BJ (cell line): Measurements from ENCODE around the gene GDI2. TPM values are rescaled to one million over a fixed set of nuclear protein-coding genes. Genes with fewer than 3 reads are reported as not detected.

Source experiments
- CTCF ChIA-PET: fragments of 350-600 bp; formaldehyde crosslinking; extraction: SDS; loops from one replicate; lab custom pipeline; 2021; ENCODE audit warnings: antibody characterized with exemption, inconsistent platforms; lab: Yijun Ruan, JAX
- POLR2A ChIA-PET: fragments of 300-600 bp; sonication (Branson Sonifier 250); formaldehyde crosslinking; extraction: SDS; loops from one replicate; lab custom pipeline; 2021; ENCODE audit warnings: antibody characterized with exemption; lab: Charles Lee
- DNase-seq: peaks from one replicate; pipeline ENCODE4 v3.0.0-alpha.2; 2011; ENCODE audit warnings: low read depth
- H3K27me3 ChIP-seq: 2 replicates; pipeline ENCODE4 v1.6.0; 2011; ENCODE audit warnings: low read length; ENCODE audit not compliant: control insufficient read depth, insufficient read depth
- H3K36me3 ChIP-seq: 2 replicates; pipeline ENCODE4 v1.5.1; 2011; ENCODE audit warnings: low read length; ENCODE audit not compliant: control insufficient read depth, insufficient read depth
- H3K4me3 ChIP-seq: 2 replicates; pipeline ENCODE4 v1.5.1; 2011; ENCODE audit warnings: low read depth, mild to moderate bottlenecking, control low read depth, low read length
- polyA minus RNA-seq: library from RNA; depleted of rRNA, polyadenylated mRNA; stranded (reverse); fragments of >200 nt; gene quantifications from 2 replicates; pipeline ENCODE4 v1.2.3, GENCODE V29; 2011; rRNA and poly(A)+ RNA removed
- polyA plus RNA-seq: library from polyadenylated mRNA; depleted of rRNA; stranded (reverse); fragments of >200 nt; gene quantifications from 2 replicates; pipeline ENCODE4 v1.2.3, GENCODE V29; 2011; rRNA removed
- TF ChIP-seq, protein P1 (sequence below): IDR thresholded peaks from 2 replicates; pipeline ENCODE4 v1.5.1; 2011; ENCODE audit warnings: low read depth, mild to moderate bottlenecking, control low read depth, inconsistent platforms, low read length, moderate library complexity; ENCODE audit not compliant: insufficient read depth

The GDI2 gene
- polyA plus RNA-seq, result 148 and 225 TPM in 2 replicates
- polyA minus RNA-seq, result 145 and 182 TPM in 2 replicates

DNA sequence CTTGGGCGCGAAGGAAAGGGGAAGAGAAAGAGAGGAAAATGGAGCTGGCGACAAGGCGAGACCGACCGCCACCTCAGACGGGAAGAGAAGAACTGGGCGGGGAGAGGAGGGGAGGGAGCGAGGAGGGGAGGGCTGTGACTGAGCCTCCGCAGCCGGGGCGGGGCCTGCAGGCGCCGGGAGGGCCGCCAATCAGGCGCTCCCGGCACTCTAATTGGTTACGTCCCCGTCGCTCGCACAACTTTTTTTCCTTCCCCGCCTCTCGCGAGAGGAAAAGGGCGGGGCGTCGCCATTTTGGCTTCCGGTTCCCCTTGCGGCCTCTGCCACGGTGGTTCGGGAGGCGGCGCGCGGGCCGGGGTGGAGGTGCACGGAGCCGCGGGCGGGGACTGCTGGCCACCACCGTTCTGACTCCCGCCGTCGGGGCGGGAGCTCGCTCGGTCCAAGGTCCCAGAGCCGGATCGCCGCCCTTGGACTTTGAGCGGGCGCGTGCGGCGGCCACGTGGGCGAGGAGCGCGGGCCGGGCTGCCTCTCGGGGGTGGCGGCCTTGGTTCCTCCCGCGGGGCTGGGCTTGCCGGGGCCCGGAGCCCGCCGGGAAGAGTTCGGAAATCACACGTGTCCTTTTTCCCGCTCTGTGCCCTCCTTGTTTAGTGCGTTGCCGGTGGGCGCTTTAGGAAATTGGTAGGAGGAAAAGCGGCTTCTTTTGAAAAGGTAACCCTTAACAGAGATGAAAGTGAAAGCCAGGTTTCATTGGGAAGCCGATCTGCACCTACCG lies at the start of gene GDI2:
Gene GDI2 (minus strand): TSS at position 94 of the 769 bp plus-strand sequence. CDS start 176 bp downstream, outside the sequence.
- ChIA-PET POLR2A (interaction anchor here (0.6 to 0.9 kb wide), 6 partner anchors 30 to 119 kb away, joined by 3 to 13 read pairs (median 4); partner anchors contain the start of genes ANKRD16 and FBH1), CTCF (interaction anchor here (0.5 to 0.8 kb wide), 6 partner anchors 9 to 129 kb away, joined by 3 read pairs; no protein-coding TSS in a partner anchor)

DNA sequence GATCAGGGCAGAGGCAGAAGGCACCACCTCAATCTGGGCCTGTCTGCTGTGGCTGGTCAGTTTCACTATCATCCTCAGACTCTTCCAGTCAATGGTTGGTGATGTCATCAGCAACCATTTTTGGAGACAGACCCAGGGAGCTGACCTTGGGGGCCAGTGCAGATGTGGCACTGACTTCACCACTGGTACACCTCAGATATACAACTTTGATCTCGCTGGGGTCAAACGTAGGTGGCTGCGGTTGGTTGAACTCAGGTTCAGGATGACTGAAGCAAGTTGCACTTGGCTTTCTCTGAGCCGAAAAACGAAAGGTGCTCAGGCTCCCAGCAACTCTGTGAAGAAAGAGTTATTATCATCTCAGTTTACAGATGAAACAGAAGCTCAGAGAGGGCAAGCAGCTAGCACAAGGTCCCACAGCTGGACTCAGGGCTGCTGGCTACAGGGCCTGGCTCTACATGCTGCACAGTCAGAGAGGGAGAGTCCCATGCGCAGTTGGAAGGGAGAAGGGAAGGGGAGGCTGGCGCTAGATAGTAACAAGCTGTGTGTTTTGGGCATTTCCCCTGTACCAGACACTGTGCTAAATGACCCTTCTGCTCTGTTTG lies 49.2 kb upstream of the GDI2 start:
- H3K27me3 ChIP-seq, result no peaks in the 10 kb centered on the region
- H3K36me3 ChIP-seq, result no peaks in the 10 kb centered on the region
- H3K4me3 ChIP-seq, result no peak overlapping the region
- DNase-seq, result no peak
- TF ChIP-seq, protein P1, sequence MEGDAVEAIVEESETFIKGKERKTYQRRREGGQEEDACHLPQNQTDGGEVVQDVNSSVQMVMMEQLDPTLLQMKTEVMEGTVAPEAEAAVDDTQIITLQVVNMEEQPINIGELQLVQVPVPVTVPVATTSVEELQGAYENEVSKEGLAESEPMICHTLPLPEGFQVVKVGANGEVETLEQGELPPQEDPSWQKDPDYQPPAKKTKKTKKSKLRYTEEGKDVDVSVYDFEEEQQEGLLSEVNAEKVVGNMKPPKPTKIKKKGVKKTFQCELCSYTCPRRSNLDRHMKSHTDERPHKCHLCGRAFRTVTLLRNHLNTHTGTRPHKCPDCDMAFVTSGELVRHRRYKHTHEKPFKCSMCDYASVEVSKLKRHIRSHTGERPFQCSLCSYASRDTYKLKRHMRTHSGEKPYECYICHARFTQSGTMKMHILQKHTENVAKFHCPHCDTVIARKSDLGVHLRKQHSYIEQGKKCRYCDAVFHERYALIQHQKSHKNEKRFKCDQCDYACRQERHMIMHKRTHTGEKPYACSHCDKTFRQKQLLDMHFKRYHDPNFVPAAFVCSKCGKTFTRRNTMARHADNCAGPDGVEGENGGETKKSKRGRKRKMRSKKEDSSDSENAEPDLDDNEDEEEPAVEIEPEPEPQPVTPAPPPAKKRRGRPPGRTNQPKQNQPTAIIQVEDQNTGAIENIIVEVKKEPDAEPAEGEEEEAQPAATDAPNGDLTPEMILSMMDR, result no peak
- ChIA-PET CTCF (interaction anchor here (1.7 kb wide), 1 partner anchor 10 kb away, joined by 5 read pairs; no protein-coding TSS in a partner anchor), POLR2A (no interaction called here)

More for the DNA sequence above, at the start of gene GDI2:
- Histone ChIP-seq H3K27me3 (no peaks in the 10 kb centered on the region), H3K36me3 (no peaks in the 10 kb centered on the region), H3K4me3 (peak within 1 kb of the TSS; percentile 96)
- DNase-seq, result peak; percentile 69
- TF ChIP-seq, protein P1, result no peak

DNA sequence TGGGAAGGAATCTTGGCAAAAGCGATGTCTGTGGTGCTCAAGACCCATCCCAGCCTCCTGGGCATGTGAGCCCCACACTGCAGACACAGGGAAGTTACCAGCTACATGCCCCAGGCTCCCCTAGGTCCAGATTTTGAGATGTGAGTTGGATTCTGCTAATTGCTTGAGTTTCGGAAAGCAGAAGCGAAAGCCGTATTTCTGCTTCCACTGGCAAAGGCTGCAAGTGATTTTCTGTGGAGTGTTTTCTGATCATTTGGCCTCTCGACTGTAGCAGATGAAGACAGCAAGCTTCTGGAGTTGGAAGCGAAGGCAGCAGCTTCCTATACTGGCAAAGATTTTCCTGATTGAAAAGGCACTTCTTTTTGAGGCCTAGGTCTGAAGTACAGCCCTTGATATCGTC lies 46.8 kb upstream of the GDI2 start:
- DNase-seq, result no peak
- Histone ChIP-seq H3K27me3 (no peaks in the 10 kb centered on the region), H3K36me3 (no peaks in the 10 kb centered on the region), H3K4me3 (no peak overlapping the region)
- ChIA-PET CTCF (interaction anchor here (0.5 to 0.7 kb wide), 2 partner anchors 38 to 83 kb away, joined by 4 to 5 read pairs; no protein-coding TSS in a partner anchor), POLR2A (no interaction called here)
- TF ChIP-seq, protein P1, result no peak

DNA sequence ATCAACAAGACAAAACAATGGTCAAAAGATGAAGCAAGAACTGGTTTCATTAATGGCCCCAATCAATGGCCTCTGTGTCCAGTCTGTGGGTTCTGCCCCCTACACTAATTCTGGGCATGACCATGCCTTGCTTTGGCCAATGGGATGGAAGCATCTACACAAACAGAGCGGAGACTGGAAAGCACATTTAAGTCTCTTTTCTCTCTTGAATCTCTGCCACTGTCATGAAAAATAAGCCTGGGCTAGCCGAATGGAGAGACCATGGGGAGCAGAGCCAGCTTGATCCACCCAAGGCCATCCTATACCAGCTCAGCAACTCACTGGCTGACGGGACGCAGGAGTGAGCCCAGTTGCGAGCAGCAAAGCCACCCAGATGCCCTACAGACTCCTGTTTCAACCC lies 45.6 kb upstream of the GDI2 start:
- ChIA-PET CTCF (no interaction called here), POLR2A (interaction anchor here (0.6 kb wide), 1 partner anchor 45 kb away, joined by 3 read pairs; the partner anchor contains the start of gene GDI2)
- Histone ChIP-seq H3K36me3 (no peaks in the 10 kb centered on the region), H3K27me3 (no peaks in the 10 kb centered on the region), H3K4me3 (no peak overlapping the region)
- no peak for DNase-seq
- TF ChIP-seq, protein P1, result no peak

DNA sequence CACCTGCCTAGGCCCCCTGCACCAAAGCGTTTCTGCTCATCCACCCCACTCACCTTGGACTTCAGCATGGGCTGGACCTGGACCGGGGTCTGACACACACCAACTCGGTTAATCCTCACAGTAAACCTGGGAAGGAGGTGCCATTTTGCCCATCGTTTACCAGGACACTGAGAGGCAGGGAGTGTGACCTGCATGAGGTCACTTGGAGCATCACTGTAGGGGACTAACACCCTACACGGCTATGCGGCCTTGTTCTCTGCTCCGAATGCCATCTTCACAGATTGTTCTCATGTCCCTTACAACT lies 43.4 kb upstream of the GDI2 start:
- H3K4me3 ChIP-seq, result no peak overlapping the region
- CTCF ChIA-PET, result no interaction called here
- no peak for DNase-seq
- TF ChIP-seq, protein P1, result no peak
- no peaks in the 10 kb centered on the region for H3K36me3 ChIP-seq
- no peaks in the 10 kb centered on the region for H3K27me3 ChIP-seq
- POLR2A ChIA-PET, result no interaction called here
